Rectal smooth muscle tissue (tissue), 1 donor: ENCODE results near the gene GTPBP8.
"Not testable (repeated sequence)": the region's sequence is repeated elsewhere in the genome, so short reads cannot be mapped to it uniquely, and the experiment has no call there.

ENCODE experiments used
- H3K27ac ChIP-seq: one replicate; pipeline ENCODE4 v1.7.0; 2013; ENCODE audit warnings: low read depth, low read length, inconsistent platforms
- H3K27me3 ChIP-seq: one replicate; pipeline ENCODE4 v1.7.0; 2013; ENCODE audit warnings: low read length; ENCODE audit not compliant: control insufficient read depth, insufficient read depth
- H3K36me3 ChIP-seq: one replicate; pipeline ENCODE4 v1.7.0; 2013; ENCODE audit warnings: low read length; ENCODE audit not compliant: control insufficient read depth, insufficient read depth
- H3K4me1 ChIP-seq: one replicate; pipeline ENCODE4 v1.7.0; 2013; ENCODE audit warnings: low read length; ENCODE audit not compliant: control insufficient read depth, insufficient read depth
- H3K4me3 ChIP-seq: one replicate; pipeline ENCODE4 v1.7.0; 2013; ENCODE audit warnings: low read length
- H3K9ac ChIP-seq: one replicate; pipeline ENCODE4 v1.7.0; 2013; ENCODE audit warnings: low read length

Gene GTPBP8

GRCh38 chr3:113046186-113046965, 55.6 kb downstream of the GTPBP8 start:
- not testable (repeated sequence) for H3K4me3 ChIP-seq, H3K4me1 ChIP-seq, H3K9ac ChIP-seq, H3K36me3 ChIP-seq, H3K27me3 ChIP-seq, H3K27ac ChIP-seq

DNA sequence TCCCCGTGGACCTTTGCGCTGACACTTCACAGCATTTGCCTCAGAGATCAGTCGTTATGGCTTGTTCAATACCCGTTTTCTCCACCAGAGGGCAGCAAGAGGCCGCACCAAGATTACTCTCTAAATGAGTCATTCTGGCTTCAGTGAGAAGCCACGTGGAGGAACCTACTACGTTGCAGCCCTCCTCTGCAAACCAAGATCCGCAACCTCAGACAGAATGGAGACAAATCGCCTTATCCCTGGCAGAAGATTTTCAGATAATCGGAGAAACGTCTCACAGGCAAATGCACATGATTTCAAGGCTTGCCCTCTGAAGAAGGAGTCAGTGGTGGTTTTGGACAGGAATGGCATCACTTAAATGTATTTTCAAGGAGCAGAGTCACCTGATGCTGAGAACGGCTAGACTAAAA, 60.5 kb downstream of the GTPBP8 start:
- Histone ChIP-seq H3K4me1 (peaks cover 9% of the 10 kb centered on the region), H3K9ac (no peak overlapping the region), H3K27ac (peak overlapping the region; percentile 61), H3K27me3 (no peaks in the 10 kb centered on the region), H3K4me3 (no peak overlapping the region), H3K36me3 (no peaks in the 10 kb centered on the region)
